Gastroesophageal sphincter (tissue), 3 donors: ENCODE data around the gene ARHGAP9.

Experiments used
- CTCF ChIP-seq, 4 experiments: fragments of 200-600 bp in 2 of 4; fragments of 450-650 bp in 2 of 4; sonication (generic) in 1 of 4; IDR thresholded peaks; one replicate each; pipeline ENCODE4 v1.5.1; 2017 to 2019; ENCODE audit warnings: antibody characterized with exemption in 4 of 4, mild to moderate bottlenecking in 2 of 4, moderate library complexity in 2 of 4
- EP300 ChIP-seq: sonication (generic); formaldehyde crosslinking; IDR thresholded peaks from one replicate; pipeline ENCODE4 v1.6.1; 2017; ENCODE audit warnings: antibody characterized with exemption, mild to moderate bottlenecking
- POLR2A ChIP-seq, 2 donors: fragments of 450-650 bp; IDR thresholded peaks; one replicate each; pipeline ENCODE4 v1.6.1; 2017; ENCODE audit warnings: antibody characterized with exemption in 2 of 2, mild to moderate bottlenecking in 2 of 2, moderate library complexity in 1 of 2

GRCh38 chr12:57455374-57456144 lies 24.1 kb downstream of the ARHGAP9 start:
- TF ChIP-seq CTCF (IDR thresholded peaks at IDR 0.05) (no peak), EP300 (no peak), POLR2A (IDR thresholded peaks at IDR 0.05) (no peak)
